MM.1S (cell line): ENCODE results near the gene TIMP2.
"Not testable (repeated sequence)": the region's sequence is repeated elsewhere in the genome, so short reads cannot be mapped to it uniquely, and the experiment has no call there.

Source experiments
- DNase-seq: peaks from one replicate; pipeline ENCODE4 v3.0.0-alpha.2; 2015
- H2AFZ ChIP-seq: fragments of 300-600 bp; sonication (generic); 2 replicates; pipeline ENCODE4 v1.6.0; 2016; ENCODE audit warnings: antibody characterized with exemption, low read length
- H3F3A ChIP-seq: fragments of 300-600 bp; sonication (generic); 2 replicates; pipeline ENCODE4 v1.6.1; 2016; ENCODE audit warnings: mild to moderate bottlenecking, antibody characterized with exemption, low read length, moderate library complexity, mixed read lengths; ENCODE audit not compliant: insufficient read depth
- H3K27ac ChIP-seq: fragments of 300-600 bp; sonication (generic); 2 replicates; pipeline ENCODE4 v1.5.1; 2016; ENCODE audit warnings: mild to moderate bottlenecking, low read length
- H3K27me3 ChIP-seq: fragments of 300-600 bp; sonication (generic); replicated peaks from 2 replicates; pipeline ENCODE4 v1.6.0; 2016; ENCODE audit warnings: low read length; ENCODE audit not compliant: insufficient read depth
- H3K36me3 ChIP-seq: fragments of 300-600 bp; sonication (generic); replicated peaks from 2 replicates; pipeline ENCODE4 v1.6.1; 2016; ENCODE audit warnings: mild to moderate bottlenecking, low read length, mixed read lengths; ENCODE audit not compliant: insufficient read depth
- H3K4me1 ChIP-seq: fragments of 300-600 bp; sonication (generic); 2 replicates; pipeline ENCODE4 v1.6.1; 2016; ENCODE audit warnings: low read length, mixed read lengths
- H3K4me2 ChIP-seq: fragments of 300-600 bp; sonication (generic); 2 replicates; pipeline ENCODE4 v1.6.0; 2016; ENCODE audit warnings: low read depth, low read length
- H3K4me3 ChIP-seq: fragments of 300-600 bp; sonication (generic); 2 replicates; pipeline ENCODE4 v1.5.1; 2016; ENCODE audit warnings: low read length, mixed read lengths
- H3K79me2 ChIP-seq: fragments of 300-600 bp; sonication (generic); 2 replicates; pipeline ENCODE4 v1.6.1; 2016; ENCODE audit warnings: mixed run types, low read length, mixed read lengths
- H3K9ac ChIP-seq: fragments of 300-600 bp; sonication (generic); 2 replicates; pipeline ENCODE4 v1.6.1; 2016; ENCODE audit warnings: low read length, mixed read lengths
- H3K9me2 ChIP-seq: fragments of 300-600 bp; sonication (generic); replicated peaks from 2 replicates; pipeline ENCODE4 v1.6.1; 2016; ENCODE audit warnings: mild to moderate bottlenecking, low read length, mixed read lengths; ENCODE audit not compliant: insufficient read depth
- H3K9me3 ChIP-seq: fragments of 300-600 bp; sonication (generic); replicated peaks from 2 replicates; pipeline ENCODE4 v1.6.1; 2016; ENCODE audit warnings: mild to moderate bottlenecking, low read length, mixed read lengths; ENCODE audit not compliant: insufficient read depth
- H4K20me1 ChIP-seq: fragments of 300-600 bp; sonication (generic); 2 replicates; pipeline ENCODE4 v1.6.1; 2016; ENCODE audit warnings: mild to moderate bottlenecking, low read length, moderate library complexity, mixed read lengths; ENCODE audit not compliant: insufficient read depth
- EZH2 ChIP-seq: fragments of 300-600 bp; sonication (generic); optimal IDR thresholded peaks from 2 replicates; pipeline ENCODE3; 2017; ENCODE audit warnings: low read depth, mild to moderate bottlenecking, antibody characterized with exemption, low read length, mixed read lengths
- EZH2phosphoT487 ChIP-seq: fragments of 300-600 bp; sonication (generic); IDR thresholded peaks from 2 replicates; pipeline ENCODE4 v1.6.1; 2018; ENCODE audit warnings: antibody characterized with exemption, low read length
- TF ChIP-seq, protein P1 (sequence below): fragments of 300-600 bp; sonication (generic); IDR thresholded peaks from 2 replicates; pipeline ENCODE4 v1.5.1; 2016; ENCODE audit warnings: antibody characterized with exemption, low read length, mixed read lengths

The TIMP2 gene

DNA sequence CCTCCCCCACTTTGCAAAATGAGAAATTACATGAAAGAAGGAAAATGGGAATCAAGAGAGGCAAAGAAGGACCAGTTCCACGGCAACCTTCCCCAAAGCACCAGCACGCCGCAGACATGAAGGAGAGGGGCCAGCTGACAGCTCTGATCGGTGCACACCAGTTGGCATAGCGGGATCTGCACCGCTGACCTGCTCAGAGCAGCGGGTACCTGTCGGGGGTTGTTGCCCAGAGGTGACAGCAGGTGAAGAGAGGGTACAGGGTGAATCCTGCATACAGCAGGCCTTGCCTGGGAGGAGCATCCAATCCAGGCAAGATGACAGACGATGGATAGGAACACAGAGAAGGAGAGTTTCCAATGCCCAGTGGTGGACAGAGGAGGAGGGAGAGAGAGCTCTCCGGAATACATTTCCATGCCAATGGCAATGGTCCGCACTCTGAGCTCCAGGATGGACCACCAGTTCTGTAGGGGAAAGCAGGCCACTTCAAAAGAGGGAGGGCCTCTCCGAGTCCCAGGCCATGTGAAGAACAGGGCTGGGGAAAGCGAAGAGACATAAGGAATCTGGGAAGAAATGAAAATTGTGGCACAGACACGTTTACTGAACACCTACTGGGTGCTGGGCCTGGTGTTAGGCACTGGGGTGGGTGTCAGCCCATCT, 46.2 kb downstream of the TIMP2 start:
- no peaks in the 10 kb centered on the region for H3K36me3 ChIP-seq
- no peak overlapping the region for H3K4me2 ChIP-seq
- no peaks in the 10 kb centered on the region for H3K9me2 ChIP-seq
- no peaks in the 10 kb centered on the region for H3K27me3 ChIP-seq
- TF ChIP-seq EZH2phosphoT487 (no peak), EZH2 (no peak)
- TF ChIP-seq, protein P1, sequence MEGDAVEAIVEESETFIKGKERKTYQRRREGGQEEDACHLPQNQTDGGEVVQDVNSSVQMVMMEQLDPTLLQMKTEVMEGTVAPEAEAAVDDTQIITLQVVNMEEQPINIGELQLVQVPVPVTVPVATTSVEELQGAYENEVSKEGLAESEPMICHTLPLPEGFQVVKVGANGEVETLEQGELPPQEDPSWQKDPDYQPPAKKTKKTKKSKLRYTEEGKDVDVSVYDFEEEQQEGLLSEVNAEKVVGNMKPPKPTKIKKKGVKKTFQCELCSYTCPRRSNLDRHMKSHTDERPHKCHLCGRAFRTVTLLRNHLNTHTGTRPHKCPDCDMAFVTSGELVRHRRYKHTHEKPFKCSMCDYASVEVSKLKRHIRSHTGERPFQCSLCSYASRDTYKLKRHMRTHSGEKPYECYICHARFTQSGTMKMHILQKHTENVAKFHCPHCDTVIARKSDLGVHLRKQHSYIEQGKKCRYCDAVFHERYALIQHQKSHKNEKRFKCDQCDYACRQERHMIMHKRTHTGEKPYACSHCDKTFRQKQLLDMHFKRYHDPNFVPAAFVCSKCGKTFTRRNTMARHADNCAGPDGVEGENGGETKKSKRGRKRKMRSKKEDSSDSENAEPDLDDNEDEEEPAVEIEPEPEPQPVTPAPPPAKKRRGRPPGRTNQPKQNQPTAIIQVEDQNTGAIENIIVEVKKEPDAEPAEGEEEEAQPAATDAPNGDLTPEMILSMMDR: no peak
- no peak overlapping the region for H3K9ac ChIP-seq
- no peaks in the 10 kb centered on the region for H3K4me1 ChIP-seq
- H3K27ac ChIP-seq: no peak overlapping the region
- no peaks in the 10 kb centered on the region for H3K9me3 ChIP-seq
- H4K20me1 ChIP-seq: no peaks in the 10 kb centered on the region
- H3K4me3 ChIP-seq: no peak overlapping the region
- H3K79me2 ChIP-seq: peaks cover 95% of the 10 kb centered on the region
- DNase-seq: no peak
- no peak overlapping the region for H2AFZ ChIP-seq
- no peaks in the 10 kb centered on the region for H3F3A ChIP-seq

DNA sequence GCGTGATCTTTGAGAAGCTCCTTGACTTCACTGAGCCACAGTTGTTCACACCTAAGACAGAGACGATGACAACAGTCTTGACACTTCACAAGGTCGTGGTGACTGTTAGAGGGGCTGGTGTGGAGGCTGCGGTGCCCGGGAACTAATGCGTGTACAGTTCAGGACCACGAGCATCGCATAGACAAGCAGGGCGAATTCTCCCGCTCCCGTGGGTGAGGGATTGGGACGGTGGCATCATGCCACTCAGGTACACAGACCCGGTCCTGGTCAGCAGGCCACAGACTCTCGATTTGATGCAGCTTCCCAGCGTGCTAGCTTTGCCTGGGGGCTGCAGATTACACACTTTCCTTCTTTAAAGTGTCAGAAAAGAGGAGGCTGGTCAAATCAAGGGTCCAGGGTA, 46.9 kb downstream of the TIMP2 start:
- no peak overlapping the region for H3K4me3 ChIP-seq
- no peak overlapping the region for H2AFZ ChIP-seq
- H3K79me2 ChIP-seq: peaks cover 95% of the 10 kb centered on the region
- H3K9me2 ChIP-seq: no peaks in the 10 kb centered on the region
- H3K4me1 ChIP-seq: no peaks in the 10 kb centered on the region
- H3K27me3 ChIP-seq: no peaks in the 10 kb centered on the region
- no peak overlapping the region for H3K4me2 ChIP-seq
- no peak overlapping the region for H3K27ac ChIP-seq
- no peak for TF ChIP-seq EZH2
- TF ChIP-seq, protein P1: no peak
- no peak for TF ChIP-seq EZH2phosphoT487
- no peak for DNase-seq
- no peaks in the 10 kb centered on the region for H3K36me3 ChIP-seq
- no peaks in the 10 kb centered on the region for H4K20me1 ChIP-seq
- no peak overlapping the region for H3K9ac ChIP-seq
- H3K9me3 ChIP-seq: no peaks in the 10 kb centered on the region
- no peaks in the 10 kb centered on the region for H3F3A ChIP-seq

DNA sequence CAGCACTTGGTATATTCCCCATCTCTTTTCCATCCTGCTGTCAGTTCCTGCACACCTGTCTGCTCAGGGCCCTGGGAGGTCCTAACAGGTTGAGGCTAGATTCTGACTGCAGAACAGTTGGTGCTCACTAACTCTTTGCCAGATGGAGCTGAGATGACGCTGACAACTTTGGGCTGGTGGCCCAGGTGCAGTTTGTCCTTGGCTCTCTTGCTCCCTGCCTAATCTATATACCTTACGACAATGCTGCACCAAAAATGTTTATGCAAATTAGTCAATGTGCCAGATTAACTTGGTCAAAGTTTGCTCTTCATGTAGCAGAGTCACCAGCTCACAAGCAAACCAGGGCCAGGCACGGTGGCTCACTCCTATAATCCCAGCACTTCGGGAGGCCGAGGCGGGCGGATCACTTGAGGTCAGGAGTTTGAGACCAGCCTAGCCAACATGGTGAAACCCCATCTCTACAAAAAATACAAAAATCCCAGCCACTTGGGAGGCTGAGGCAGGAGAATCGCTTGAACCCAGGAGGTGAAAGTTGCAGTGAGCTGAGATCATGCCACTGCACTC, 48.2 kb downstream of the TIMP2 start:
- H3K79me2 ChIP-seq: peaks cover 92% of the 10 kb centered on the region
- not testable (repeated sequence) for H2AFZ ChIP-seq, H4K20me1 ChIP-seq, H3F3A ChIP-seq, H3K4me3 ChIP-seq, H3K4me1 ChIP-seq, DNase-seq, H3K4me2 ChIP-seq, H3K36me3 ChIP-seq, H3K27me3 ChIP-seq, H3K27ac ChIP-seq, H3K9ac ChIP-seq, H3K9me3 ChIP-seq, H3K9me2 ChIP-seq

DNA sequence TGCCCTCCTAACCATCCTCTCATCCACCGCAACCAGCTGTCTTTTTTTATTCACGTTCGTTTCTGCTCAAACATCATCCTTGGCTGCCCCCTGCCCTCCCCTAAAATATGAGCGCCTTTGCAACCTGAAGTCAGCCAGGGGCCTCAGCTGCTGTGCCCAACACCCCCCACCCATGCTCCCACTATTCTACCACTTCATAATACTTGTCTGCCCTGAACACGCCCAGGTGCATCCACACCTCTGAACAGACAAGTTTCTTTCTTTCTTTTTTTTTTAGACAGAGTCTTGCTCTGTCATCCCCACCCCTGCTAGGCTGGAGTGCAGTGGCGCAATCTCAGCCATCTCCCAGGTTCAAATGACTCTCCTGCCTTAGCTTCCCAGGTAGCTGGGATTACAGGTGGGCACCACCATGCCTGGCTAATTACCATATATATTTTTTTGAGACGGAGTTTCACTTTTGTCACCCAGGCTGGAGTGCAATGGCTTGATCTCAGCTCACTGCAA, 49.0 kb downstream of the TIMP2 start:
- DNase-seq: no peak
- H3K4me2 ChIP-seq: no peak overlapping the region
- H4K20me1 ChIP-seq: 0 out of 2 replicates have a peak, but pooled peaks cover 3% of the 10 kb centered on the region
- H3K9me2 ChIP-seq: no peaks in the 10 kb centered on the region
- no peak overlapping the region for H3K27ac ChIP-seq
- no peak overlapping the region for H3K4me3 ChIP-seq
- H3K9me3 ChIP-seq: no peaks in the 10 kb centered on the region
- TF ChIP-seq, protein P1: no peak
- no peaks in the 10 kb centered on the region for H3K4me1 ChIP-seq
- H3K27me3 ChIP-seq: no peaks in the 10 kb centered on the region
- no peak overlapping the region for H2AFZ ChIP-seq
- no peaks in the 10 kb centered on the region for H3K36me3 ChIP-seq
- peaks cover 83% of the 10 kb centered on the region for H3K79me2 ChIP-seq
- H3F3A ChIP-seq: no peaks in the 10 kb centered on the region
- no peak overlapping the region for H3K9ac ChIP-seq
